Stimulated activated CD4-positive, alpha-beta T cell treated with anti-CD3 and anti-CD28 coated beads, Interleukin-1b, Interleukin-23, amount 100 ng/mL, for 48 hours (primary cell): ENCODE results near the gene CLEC4E.
"Not testable (repeated sequence)": the region's sequence is repeated elsewhere in the genome, so short reads cannot be mapped to it uniquely, and the experiment has no call there.

ENCODE experiments used
- DNase-seq: peaks from one replicate; pipeline ENCODE4 v3.0.0-alpha.2; 2020

Gene CLEC4E

GRCh38 chr12:8532045-8532444 lies 8.7 kb downstream of the CLEC4E start:
- no peak for DNase-seq

GRCh38 chr12:8527250-8528130 lies 13.2 kb downstream of the CLEC4E start:
- no peak for DNase-seq

- DNase-seq, result no peak
Measured at GRCh38 chr12:8519171-8519570, 21.5 kb downstream of the CLEC4E start.

GRCh38 chr12:8517971-8518370 lies 22.7 kb downstream of the CLEC4E start:
- DNase-seq, result no peak

- no peak for DNase-seq
Measured at GRCh38 chr12:8513256-8513655, 27.4 kb downstream of the CLEC4E start, which contains the start of gene CLEC4D. TSS of gene CLEC4D (plus strand) at chr12:8513503. CDS start at chr12:8513733, 230 bp downstream.

- DNase-seq, result no peak
Measured at GRCh38 chr12:8508910-8509841, 31.5 kb downstream of the CLEC4E start.

GRCh38 chr12:8508223-8508622 lies 32.5 kb downstream of the CLEC4E start:
- no peak for DNase-seq

GRCh38 chr12:8507596-8507995 lies 33.1 kb downstream of the CLEC4E start:
- DNase-seq, result no peak

GRCh38 chr12:8504351-8504750 lies 36.4 kb downstream of the CLEC4E start:
- DNase-seq, result no peak

GRCh38 chr12:8501720-8502119 lies 39.0 kb downstream of the CLEC4E start:
- no peak for DNase-seq

- DNase-seq, result no peak
Measured at GRCh38 chr12:8499616-8500015, 41.1 kb downstream of the CLEC4E start.

- DNase-seq, result not testable (repeated sequence)
Measured at GRCh38 chr12:8496074-8496473, 44.6 kb downstream of the CLEC4E start.

GRCh38 chr12:8495671-8496070 lies 45.0 kb downstream of the CLEC4E start:
- not testable (repeated sequence) for DNase-seq

GRCh38 chr12:8493084-8493483 lies 47.6 kb downstream of the CLEC4E start:
- DNase-seq, result peak; percentile 66

GRCh38 chr12:8491646-8492530 lies 48.8 kb downstream of the CLEC4E start:
- no peak for DNase-seq
